Astrocyte of the cerebellum (primary cell): ENCODE measurements around the gene ZNF581.

ENCODE experiments used
- DNase-seq: peaks from one replicate; pipeline ENCODE4 v3.0.0-alpha.2; 2011; ENCODE audit warnings: low read depth
- H3K4me3 ChIP-seq: 2 replicates; pipeline ENCODE4 v1.5.1; 2011; ENCODE audit warnings: mild to moderate bottlenecking, low read depth, low read length, moderate library complexity
- in situ Hi-C: cut with HindIII; loops from 2 replicates; pipeline ENCODE4 v1.10.0; 2017; ENCODE audit warnings: low sequenced_read_pairs
- TF ChIP-seq, protein P1 (sequence below): IDR thresholded peaks from 2 replicates; pipeline ENCODE4 v1.5.1; 2012; ENCODE audit warnings: low read length, low read depth, moderate library complexity, mild to moderate bottlenecking; ENCODE audit errors: missing control alignments

The ZNF581 gene

DNA sequence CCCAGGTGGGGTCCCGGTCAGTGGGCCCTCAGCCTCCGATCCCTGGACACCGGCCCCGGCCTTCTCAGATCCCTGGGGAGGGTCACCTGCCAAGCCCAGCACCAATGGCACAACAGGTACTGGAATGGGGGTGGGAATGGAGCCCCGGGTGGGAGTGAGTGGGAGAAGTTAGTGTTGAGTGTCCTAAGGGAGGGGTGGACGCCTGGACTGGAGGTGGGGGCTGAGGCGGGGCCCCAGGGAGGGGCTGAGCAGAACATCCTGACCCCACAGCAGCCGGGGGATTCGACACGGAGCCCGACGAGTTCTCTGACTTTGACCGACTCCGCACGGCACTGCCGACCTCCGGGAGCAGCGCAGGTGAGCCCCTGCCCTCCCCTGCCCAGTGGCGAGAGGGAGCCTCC lies 49.2 kb downstream of the ZNF581 start:
- no peak overlapping the region for H3K4me3 ChIP-seq
- no peak for DNase-seq
- in situ Hi-C loops: no loop called here
- TF ChIP-seq, protein P1, sequence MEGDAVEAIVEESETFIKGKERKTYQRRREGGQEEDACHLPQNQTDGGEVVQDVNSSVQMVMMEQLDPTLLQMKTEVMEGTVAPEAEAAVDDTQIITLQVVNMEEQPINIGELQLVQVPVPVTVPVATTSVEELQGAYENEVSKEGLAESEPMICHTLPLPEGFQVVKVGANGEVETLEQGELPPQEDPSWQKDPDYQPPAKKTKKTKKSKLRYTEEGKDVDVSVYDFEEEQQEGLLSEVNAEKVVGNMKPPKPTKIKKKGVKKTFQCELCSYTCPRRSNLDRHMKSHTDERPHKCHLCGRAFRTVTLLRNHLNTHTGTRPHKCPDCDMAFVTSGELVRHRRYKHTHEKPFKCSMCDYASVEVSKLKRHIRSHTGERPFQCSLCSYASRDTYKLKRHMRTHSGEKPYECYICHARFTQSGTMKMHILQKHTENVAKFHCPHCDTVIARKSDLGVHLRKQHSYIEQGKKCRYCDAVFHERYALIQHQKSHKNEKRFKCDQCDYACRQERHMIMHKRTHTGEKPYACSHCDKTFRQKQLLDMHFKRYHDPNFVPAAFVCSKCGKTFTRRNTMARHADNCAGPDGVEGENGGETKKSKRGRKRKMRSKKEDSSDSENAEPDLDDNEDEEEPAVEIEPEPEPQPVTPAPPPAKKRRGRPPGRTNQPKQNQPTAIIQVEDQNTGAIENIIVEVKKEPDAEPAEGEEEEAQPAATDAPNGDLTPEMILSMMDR: no peak

GRCh38 chr19:55693336-55693974 lies 50.0 kb downstream of the ZNF581 start:
- in situ Hi-C loops: no loop called here

DNA sequence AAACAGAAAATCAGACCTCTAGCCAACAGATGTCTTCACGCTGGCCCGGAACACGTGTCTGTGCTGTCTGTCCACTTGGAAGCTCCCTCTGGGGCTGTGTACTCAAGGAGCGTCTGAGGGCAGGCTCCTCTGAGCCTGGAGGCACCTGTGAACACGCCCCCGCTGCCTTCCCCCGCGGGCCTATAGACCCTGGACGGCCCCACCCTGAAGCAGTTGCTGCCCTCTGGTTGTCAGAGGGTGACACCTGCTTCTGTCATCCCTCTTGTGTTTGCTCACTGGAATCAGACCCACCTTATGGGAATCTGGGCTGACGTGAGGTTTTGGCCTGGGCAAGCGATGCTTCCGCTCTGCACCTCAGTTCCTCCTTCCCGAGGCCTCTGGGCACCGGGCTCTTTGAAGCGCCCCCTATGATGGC lies 50.8 kb downstream of the ZNF581 start:
- DNase-seq: no peak
- in situ Hi-C loops: no loop called here
- TF ChIP-seq, protein P1: no peak
- H3K4me3 ChIP-seq: no peak overlapping the region

More at GRCh38 chr19:55693336-55693974, 50.0 kb downstream of the ZNF581 start:
- DNase-seq: no peak
- H3K4me3 ChIP-seq: no peak overlapping the region
- TF ChIP-seq, protein P1: no peak

GRCh38 chr19:55694656-55695491 lies 51.4 kb downstream of the ZNF581 start:
- in situ Hi-C loops: no loop called here
- H3K4me3 ChIP-seq: no peak overlapping the region
- DNase-seq: no peak
- TF ChIP-seq, protein P1: no peak
